ENCODE measurements around the gene MT1X. TPM values are rescaled to one million over a fixed set of nuclear protein-coding genes. Genes with fewer than 3 reads are reported as not detected.

The MT1X gene
- total RNA-seq, 8 experiments from 2014 or later: 21.9 to 1,765 (median 42.9) TPM

DNA sequence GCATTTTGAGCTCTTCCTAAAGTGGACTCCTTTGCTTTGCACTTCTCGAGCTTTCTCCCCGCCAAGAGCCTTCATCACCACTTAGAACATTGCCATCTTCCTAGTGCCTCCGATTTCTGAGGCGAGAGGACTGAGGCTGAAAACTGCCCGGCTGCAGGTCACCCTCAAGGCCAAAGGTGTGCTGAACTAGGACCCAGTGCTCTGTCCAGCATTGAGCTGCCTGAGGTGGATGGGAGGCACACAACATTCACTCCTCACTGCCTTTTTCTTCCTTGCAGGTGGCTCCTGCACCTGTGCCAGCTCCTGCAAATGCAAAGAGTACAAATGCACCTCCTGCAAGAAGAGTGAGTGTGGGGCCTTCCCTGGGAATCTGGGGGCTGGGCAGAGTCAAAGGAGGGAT, 38.4 kb upstream of the MT1X start:
- WGBS, 10 experiments: 20 to 44% (median 29%) methylated on average over 1 to 4 of the region's 5 CpGs; no CpG with 5 or more reads in 5 of the 10 experiments
- Histone ChIP-seq H3K27ac (no peak overlapping the region), H3K4me3 (no peak overlapping the region), H3K4me1 (replicated peaks in 1 of 2) (peaks cover under 1 to 6% of the 10 kb centered on the region in 2 donors)
- in situ Hi-C loops (cut with MboI; ENCODE audit: low pct_unique_long_range_greater_than_20kb in 2 of 9, low sequenced_read_pairs in 9 of 9, unreplicated experiment in 9 of 9): no loop called here
- no peak for ATAC-seq (replicated peaks in 6 of 8)

DNA sequence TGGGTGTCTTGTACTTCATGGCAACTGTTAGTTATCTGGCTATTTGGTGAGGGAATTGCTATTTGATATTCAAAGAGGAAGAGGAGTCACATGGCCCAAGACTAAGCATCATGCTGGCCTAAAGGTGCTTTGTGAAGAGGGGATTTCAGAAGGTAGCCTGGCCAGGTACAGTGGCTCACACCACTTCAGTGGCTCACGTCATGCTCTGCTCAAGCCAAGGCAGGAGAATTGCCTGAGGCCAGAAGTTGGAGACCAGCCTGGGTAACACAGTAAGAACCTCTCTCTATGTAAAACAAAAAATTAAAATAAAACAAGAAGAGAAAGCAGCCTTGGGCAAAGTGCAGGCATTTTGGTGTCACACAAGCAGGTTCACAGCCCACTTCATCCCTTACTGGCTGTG, 37.0 kb upstream of the MT1X start:
- in situ Hi-C loops (cut with MboI; ENCODE audit: low pct_unique_long_range_greater_than_20kb in 2 of 9, low sequenced_read_pairs in 9 of 9, unreplicated experiment in 9 of 9): no loop called here
- no peak for ATAC-seq (replicated peaks in 6 of 8)
- 20 to 86% (median 50%) methylated on average over 1 of the region's 1 CpG; no CpG with 5 or more reads in 3 of the 10 experiments for WGBS, 10 experiments
- no peak overlapping the region for H3K27ac ChIP-seq
- no peak overlapping the region for H3K4me3 ChIP-seq
- H3K4me1 ChIP-seq (replicated peaks in 1 of 2): peaks cover 0 to 6% of the 10 kb centered on the region in 2 donors

DNA sequence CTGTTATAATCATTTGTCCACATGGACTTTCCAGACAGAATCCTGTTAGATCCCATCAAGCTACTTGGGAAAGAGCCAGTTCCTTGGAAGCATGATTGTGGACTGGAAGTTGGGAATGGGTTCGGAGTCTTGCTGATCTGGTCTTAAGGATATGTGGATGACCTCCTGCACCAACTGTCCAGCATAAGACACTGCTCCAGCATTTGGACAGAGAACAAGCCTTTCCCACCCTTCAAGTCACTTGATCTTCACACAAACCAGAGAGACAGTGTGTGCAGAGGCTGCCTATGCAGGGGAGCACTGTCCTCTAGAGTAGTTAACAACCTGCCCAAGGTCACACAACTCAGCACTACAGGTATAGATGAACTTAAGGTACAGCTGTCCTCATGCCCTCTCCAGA, 36.4 kb upstream of the MT1X start:
- no peak for ATAC-seq (replicated peaks in 6 of 8)
- no peak overlapping the region for H3K27ac ChIP-seq
- H3K4me1 ChIP-seq (replicated peaks in 1 of 2): peaks cover 0 to 6% of the 10 kb centered on the region in 2 donors
- in situ Hi-C loops (cut with MboI; ENCODE audit: low pct_unique_long_range_greater_than_20kb in 2 of 9, low sequenced_read_pairs in 9 of 9, unreplicated experiment in 9 of 9): no loop called here
- no peak overlapping the region for H3K4me3 ChIP-seq
- WGBS, 10 experiments: 0 to 17% (median 0%) methylated on average over 1 of the region's 1 CpG; no CpG with 5 or more reads in 5 of the 10 experiments

DNA sequence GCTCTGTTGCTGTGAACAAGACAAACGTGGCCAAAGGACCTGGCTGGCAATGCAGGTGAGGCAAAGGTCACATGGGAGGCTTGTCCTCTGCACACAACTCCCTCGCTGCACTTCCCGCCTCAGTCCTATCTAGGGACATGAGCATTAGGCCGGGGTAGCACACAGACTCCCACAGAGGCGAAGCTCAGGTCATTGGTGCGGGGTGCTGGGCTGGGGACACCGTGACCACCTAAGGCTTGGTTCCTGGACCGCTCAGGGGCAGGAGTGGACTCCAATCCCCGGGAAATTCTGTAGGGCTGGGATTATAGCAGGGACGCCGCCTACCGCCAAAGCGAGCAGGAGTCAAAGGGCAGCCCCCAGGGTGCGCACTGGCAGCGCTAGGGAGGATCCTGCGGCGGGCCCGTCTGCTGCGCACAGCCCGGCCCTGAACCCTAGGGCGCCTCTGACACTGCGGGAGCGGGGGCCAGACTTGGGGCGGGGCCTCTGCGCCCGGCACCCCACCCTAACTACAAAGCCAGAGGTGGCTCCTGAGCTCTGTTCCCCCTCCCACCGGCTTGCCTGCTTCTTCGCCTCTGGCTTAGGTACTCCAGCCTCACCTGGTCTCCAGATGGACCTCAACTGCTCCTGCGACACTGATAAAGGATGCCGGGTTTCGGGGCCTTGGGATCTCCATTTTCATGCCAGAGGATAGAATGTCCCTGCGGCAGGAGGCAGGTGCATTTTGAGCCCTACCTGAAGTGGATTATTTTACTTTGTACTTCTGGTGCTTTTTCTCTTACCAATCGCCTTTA, 34.4 kb upstream of the MT1X start:
- peaks cover 0 to 6% of the 10 kb centered on the region in 2 donors for H3K4me1 ChIP-seq (replicated peaks in 1 of 2)
- no peak overlapping the region for H3K4me3 ChIP-seq
- in situ Hi-C loops (cut with MboI; ENCODE audit: low pct_unique_long_range_greater_than_20kb in 2 of 9, low sequenced_read_pairs in 9 of 9, unreplicated experiment in 9 of 9): no loop called here
- WGBS, 10 experiments: 0 to 100% (median 42%) methylated on average over 1 to 18 of the region's 33 CpGs; no CpG with 5 or more reads in 2 of the 10 experiments
- peak in 1 of 8 experiments; percentile 25 for ATAC-seq (replicated peaks in 6 of 8)
- no peak overlapping the region for H3K27ac ChIP-seq

DNA sequence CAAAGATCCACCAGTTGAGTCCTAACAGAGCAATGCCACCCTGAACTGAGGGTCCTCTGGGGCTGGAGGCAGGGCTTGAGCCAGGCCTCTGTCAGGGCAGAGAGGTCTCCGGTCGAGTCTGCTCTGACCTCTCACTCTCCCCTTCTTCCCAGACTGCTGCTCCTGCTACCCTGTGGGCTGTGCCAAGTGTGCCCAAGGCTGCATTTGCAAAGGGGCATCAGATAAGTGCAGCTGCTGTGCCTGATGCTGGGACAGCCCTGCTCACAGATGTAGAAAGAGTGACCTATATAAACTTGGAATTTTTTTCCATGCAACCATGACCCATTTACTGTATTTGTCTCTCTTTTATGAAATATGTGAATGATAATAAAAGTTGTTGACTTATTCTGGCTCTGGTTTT, 33.0 kb upstream of the MT1X start:
- 50% methylated on average over 1 of the region's 2 CpGs; no CpG with 5 or more reads in 9 of the 10 experiments for WGBS, 10 experiments
- ATAC-seq (replicated peaks in 6 of 8): no peak
- H3K4me1 ChIP-seq (replicated peaks in 1 of 2): no peaks in the 10 kb centered on the region
- no peak overlapping the region for H3K4me3 ChIP-seq
- in situ Hi-C loops (cut with MboI; ENCODE audit: low pct_unique_long_range_greater_than_20kb in 2 of 9, low sequenced_read_pairs in 9 of 9, unreplicated experiment in 9 of 9): no loop called here
- no peak overlapping the region for H3K27ac ChIP-seq

DNA sequence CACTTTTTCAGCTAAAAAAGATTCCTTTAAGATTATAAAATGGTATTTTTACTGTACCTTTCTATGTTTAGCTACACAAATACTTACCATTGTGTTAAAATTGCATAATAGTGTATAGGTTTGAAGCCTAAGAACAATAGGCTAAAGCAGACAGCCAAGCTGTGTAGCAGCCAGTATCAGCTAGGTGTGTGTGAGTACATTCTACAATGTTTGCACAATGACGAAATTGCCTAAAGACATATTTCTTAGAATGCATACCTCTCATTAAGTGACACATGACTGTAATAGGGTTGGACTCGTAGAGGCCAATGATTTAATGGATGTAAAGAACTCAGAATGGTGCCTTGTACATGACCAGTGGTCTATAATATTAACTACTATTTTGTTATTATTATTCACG, 32.5 kb upstream of the MT1X start:
- no peak for ATAC-seq (replicated peaks in 6 of 8)
- Histone ChIP-seq H3K4me3 (no peak overlapping the region), H3K4me1 (replicated peaks in 1 of 2) (no peaks in the 10 kb centered on the region), H3K27ac (no peak overlapping the region)
- in situ Hi-C loops (cut with MboI; ENCODE audit: low pct_unique_long_range_greater_than_20kb in 2 of 9, low sequenced_read_pairs in 9 of 9, unreplicated experiment in 9 of 9): no loop called here
- WGBS, 10 experiments: 29 to 79% (median 55%) methylated on average over 1 to 3 of the region's 3 CpGs; no CpG with 5 or more reads in 2 of the 10 experiments

DNA sequence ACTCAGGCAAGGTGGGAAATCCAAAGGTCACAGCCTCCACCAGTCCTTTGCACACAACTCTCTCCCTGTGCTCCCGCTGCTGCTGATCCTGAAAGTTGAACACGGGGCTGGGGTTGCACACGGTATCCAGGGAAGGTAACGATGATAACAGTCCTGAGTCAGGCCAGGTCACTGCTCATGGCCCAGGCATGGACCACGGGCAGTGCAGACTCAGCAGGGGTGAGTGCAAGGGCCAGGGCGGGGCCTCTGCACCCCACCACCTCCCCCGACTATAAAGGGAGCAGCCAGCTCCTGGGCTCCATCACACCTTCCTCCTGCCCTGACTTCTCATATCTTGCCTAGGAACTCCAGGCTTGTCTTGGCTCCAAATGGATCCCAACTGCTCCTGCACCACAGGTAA, 30.7 kb upstream of the MT1X start, which contains the start of gene MT1B:
Gene MT1B, plus strand, starts transcription at position 301 of the 400 bp plus-strand sequence. Its CDS starts 68 bp downstream, at position 369.
- 36 to 100% (median 58%) methylated on average over 1 to 5 of the region's 7 CpGs; no CpG with 5 or more reads in 4 of the 10 experiments for WGBS, 10 experiments
- H3K4me3 ChIP-seq: no peak within 1 kb of the TSS
- in situ Hi-C loops (cut with MboI; ENCODE audit: low pct_unique_long_range_greater_than_20kb in 2 of 9, low sequenced_read_pairs in 9 of 9, unreplicated experiment in 9 of 9): no loop called here
- H3K27ac ChIP-seq: no peak within 1 kb of the TSS
- no peaks in the 10 kb centered on the region for H3K4me1 ChIP-seq (replicated peaks in 1 of 2)
- ATAC-seq (replicated peaks in 6 of 8): no peak

DNA sequence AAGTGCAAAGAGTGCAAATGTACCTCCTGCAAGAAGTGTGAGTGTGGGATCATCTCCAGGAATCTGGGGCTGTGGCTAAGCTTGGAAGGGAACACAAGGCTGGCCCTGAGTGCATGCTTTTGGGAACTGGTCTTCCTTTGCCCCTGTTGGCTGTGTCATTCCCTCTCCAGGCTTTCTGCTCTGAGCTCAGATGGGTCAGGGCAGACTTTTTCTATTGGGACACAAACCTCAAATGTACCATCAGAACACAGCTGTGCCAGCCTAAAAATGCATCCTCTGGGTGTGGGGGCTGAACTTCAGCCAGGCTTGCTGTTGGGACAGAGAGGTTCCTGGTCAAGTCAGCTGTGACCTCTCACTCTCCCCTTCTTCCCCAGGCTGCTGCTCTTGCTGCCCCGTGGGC, 29.7 kb upstream of the MT1X start:
- WGBS, 10 experiments: 33 to 40% methylated on average over 1 of the region's 1 CpG; no CpG with 5 or more reads in 8 of the 10 experiments
- Histone ChIP-seq H3K27ac (no peak overlapping the region), H3K4me3 (no peak overlapping the region), H3K4me1 (replicated peaks in 1 of 2) (peaks cover 0 to 4% of the 10 kb centered on the region in 2 donors)
- no peak for ATAC-seq (replicated peaks in 6 of 8)
- in situ Hi-C loops (cut with MboI; ENCODE audit: low pct_unique_long_range_greater_than_20kb in 2 of 9, low sequenced_read_pairs in 9 of 9, unreplicated experiment in 9 of 9): no loop called here

DNA sequence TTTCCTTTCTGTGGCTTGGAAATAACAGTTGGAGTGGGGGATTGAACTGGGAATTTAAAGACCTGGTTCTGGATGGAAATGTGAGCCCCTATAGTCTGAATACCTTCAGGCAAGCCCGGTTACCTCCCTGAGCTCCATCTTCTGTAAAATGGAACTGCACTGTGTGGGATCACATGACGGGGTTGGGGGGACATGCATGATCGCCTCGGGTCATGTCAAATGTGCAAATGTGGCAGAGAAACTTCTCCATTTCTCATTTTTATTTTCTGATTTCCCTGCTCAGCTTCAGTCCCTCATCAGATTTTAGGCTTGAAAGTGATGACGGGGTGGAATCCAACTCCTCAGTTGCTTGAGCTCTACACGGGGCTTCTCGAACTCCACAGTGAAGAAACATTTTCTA, 29.1 kb upstream of the MT1X start:
- ATAC-seq (replicated peaks in 6 of 8): no peak
- H3K4me3 ChIP-seq: no peak overlapping the region
- peaks cover 3 to 8% of the 10 kb centered on the region in 2 donors for H3K4me1 ChIP-seq (replicated peaks in 1 of 2)
- WGBS, 10 experiments: 40 to 77% (median 57%) methylated on average over 2 to 7 of the region's 7 CpGs; no CpG with 5 or more reads in 1 of the 10 experiments
- no peak overlapping the region for H3K27ac ChIP-seq
- in situ Hi-C loops (cut with MboI; ENCODE audit: low pct_unique_long_range_greater_than_20kb in 2 of 9, low sequenced_read_pairs in 9 of 9, unreplicated experiment in 9 of 9): no loop called here

DNA sequence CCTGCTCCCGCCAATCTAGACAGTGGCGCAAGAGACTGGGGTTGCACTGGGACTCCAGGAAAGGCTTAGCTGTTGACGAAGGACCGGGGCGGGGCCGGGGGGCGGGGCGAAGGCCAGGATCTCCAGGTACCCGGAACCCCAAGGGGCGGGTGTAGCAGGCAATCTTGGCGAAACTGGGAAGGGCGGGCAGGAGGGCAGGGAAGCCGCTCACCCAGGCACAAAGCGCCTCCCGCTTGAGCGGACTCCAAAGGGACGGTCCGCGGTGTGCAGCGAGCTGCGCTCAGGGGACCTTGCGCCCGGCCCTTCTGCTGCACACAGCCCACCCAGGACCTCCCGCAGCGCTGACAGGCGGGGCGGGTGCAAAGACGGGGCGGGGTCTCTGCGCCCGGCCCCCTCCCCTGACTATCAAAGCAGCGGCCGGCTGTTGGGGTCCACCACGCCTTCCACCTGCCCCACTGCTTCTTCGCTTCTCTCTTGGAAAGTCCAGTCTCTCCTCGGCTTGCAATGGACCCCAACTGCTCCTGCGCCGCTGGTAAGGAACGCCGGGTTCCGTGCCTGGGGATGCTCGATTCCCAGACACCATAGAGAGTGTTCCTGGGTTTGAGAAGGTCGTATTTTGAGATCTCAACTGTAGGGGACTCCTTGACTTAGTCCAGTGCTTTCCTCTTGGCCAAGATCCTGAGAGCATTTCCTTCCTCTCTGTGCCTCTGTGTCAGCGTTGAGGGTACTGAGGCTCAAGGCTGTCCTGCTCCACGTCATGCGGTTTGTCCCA, 24.5 kb upstream of the MT1X start, which contains the start of gene MT1F:
Gene MT1F, plus strand, starts transcription at position 405 of the 772 bp plus-strand sequence. Its CDS starts 100 bp downstream, at position 505.
- ATAC-seq (replicated peaks in 6 of 8): peak; percentile 38 to 91 (median 88)
- H3K4me3 ChIP-seq: peak within 1 kb of the TSS; percentile 27 to 36 (median 33)
- H3K4me1 ChIP-seq (replicated peaks in 1 of 2): peaks cover 8 to 16% of the 10 kb centered on the region in 2 donors
- H3K27ac ChIP-seq: no peak within 1 kb of the TSS
- WGBS, 10 experiments: 0 to 20% (median 0%) methylated on average over 1 to 3 of the region's 46 CpGs; no CpG with 5 or more reads in 4 of the 10 experiments
- in situ Hi-C loops (cut with MboI; ENCODE audit: low pct_unique_long_range_greater_than_20kb in 2 of 9, low sequenced_read_pairs in 9 of 9, unreplicated experiment in 9 of 9): no loop called here

DNA sequence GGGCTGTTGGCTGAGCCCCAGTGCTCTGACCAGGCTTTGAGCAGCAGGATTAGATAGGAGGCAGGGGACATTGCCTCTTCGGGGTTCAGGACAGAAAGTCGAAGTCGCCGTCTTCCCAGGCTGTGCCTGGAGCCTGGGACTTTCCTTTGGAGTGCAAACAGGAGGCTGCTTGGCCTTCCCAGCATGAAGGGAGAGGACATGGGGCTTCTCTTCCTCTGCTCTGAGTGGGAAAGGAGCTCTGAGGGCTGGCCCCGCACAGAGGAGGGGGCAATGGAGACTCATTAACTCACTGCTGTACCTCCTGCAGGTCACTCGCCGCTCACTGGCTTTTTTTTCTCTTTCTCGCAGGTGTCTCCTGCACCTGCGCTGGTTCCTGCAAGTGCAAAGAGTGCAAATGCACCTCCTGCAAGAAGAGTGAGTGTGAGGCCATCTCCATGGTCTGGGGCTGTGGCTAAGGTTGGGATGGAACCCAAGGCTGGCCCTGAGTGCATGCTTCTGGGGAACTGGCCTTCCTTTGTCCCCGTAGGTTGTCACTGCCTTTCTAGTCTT, 23.9 kb upstream of the MT1X start:
- WGBS, 10 experiments: 13 to 49% (median 20%) methylated on average over 2 to 8 of the region's 10 CpGs; no CpG with 5 or more reads in 4 of the 10 experiments
- in situ Hi-C loops (cut with MboI; ENCODE audit: low pct_unique_long_range_greater_than_20kb in 2 of 9, low sequenced_read_pairs in 9 of 9, unreplicated experiment in 9 of 9): no loop called here

DNA sequence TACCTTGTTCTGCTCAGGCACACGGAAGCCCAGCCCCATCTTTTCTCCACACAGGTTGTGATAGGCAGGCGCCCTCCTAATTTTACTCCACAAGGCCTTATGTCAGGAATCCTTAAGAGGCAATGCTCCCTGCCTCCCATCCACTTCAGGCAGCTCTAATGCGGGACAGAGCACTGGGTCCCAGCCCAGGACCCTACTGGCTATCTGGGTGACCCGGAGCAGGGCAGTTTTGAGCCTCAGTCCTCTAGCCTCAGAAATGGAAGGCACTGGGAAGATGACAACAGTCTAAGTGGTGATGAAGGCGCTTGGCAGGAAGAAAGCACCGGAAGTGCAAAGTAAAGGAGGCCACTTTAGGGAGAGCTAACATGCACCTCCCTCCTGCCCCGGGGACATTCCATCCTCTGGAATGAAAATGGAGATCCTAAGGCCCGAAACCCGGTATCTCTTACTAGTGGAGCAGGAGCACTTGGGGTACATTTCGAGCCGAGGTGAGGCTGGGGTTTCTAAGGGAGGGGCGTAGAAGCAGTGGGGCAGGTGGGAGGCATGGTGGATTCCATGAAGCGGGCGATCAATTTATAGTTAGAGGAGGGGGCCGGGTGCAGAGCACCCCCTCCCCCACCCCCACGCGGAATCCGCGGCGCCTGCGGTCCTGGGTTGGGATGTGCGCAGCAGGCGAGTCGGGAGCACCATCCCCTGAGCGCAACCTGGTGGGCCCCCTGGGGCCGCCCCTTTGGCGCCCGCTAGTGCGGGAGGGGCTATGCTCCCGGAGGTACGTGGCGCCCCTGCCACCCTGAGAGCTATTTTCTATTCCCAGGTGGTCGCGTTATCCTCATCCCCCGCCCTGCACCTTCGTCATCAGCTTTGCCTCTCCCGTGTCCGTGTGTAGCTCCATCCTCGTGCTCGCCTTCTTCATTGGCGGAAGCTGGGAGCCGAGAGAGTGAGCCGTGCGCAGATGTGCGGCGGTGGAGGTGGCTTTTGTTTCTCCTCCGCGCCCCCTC, 19.6 kb upstream of the MT1X start:
- peaks cover 8 to 13% of the 10 kb centered on the region in 2 donors for H3K4me1 ChIP-seq (replicated peaks in 1 of 2)
- WGBS, 10 experiments: 4 to 67% (median 18%) methylated on average over 1 to 9 of the region's 48 CpGs; no CpG with 5 or more reads in 4 of the 10 experiments
- in situ Hi-C loops (cut with MboI; ENCODE audit: low pct_unique_long_range_greater_than_20kb in 2 of 9, low sequenced_read_pairs in 9 of 9, unreplicated experiment in 9 of 9): no loop called here
- ATAC-seq (replicated peaks in 6 of 8): peak in 5 of 8 experiments; percentile 81 to 83 (median 82)
- H3K4me3 ChIP-seq: peak overlapping the region; percentile 16 to 44 (median 29)
- no peak overlapping the region for H3K27ac ChIP-seq

More for the DNA sequence above, 23.9 kb upstream of the MT1X start:
- no peak for ATAC-seq (replicated peaks in 6 of 8)
- Histone ChIP-seq H3K4me3 (peak overlapping the region; percentile 27 to 36 (median 33)), H3K27ac (no peak overlapping the region), H3K4me1 (replicated peaks in 1 of 2) (peaks cover 8 to 17% of the 10 kb centered on the region in 2 donors)
